Liver (tissue), 9 donors: Measurements from ENCODE around the gene PTPRS. TPM values are rescaled to one million over a fixed set of nuclear protein-coding genes. Genes with fewer than 3 reads are reported as not detected.

Experiments
- DNase-seq: peaks from one replicate; pipeline ENCODE4 v3.0.0-alpha.2; 2017; ENCODE audit warnings: low spot score
- H3K27ac ChIP-seq, 2 donors: one replicate each; pipeline ENCODE4 v1.7.0; 2013; ENCODE audit warnings: inconsistent platforms in 2 of 2, low read length in 2 of 2, control low read depth in 1 of 2, low read depth in 1 of 2, mild to moderate bottlenecking in 1 of 2
- H3K27me3 ChIP-seq, 4 donors: one replicate each; pipeline versions ENCODE4 v1.6.1 to v1.7.0; 2013; ENCODE audit warnings: low read length in 3 of 4, inconsistent platforms in 1 of 4, mild to moderate bottlenecking in 1 of 4, moderate library complexity in 1 of 4; ENCODE audit not compliant: control insufficient read depth in 4 of 4, insufficient read depth in 4 of 4
- H3K36me3 ChIP-seq, 4 donors: one replicate each; pipeline versions ENCODE4 v1.6.1 to v1.7.0; 2013; ENCODE audit warnings: low read length in 3 of 4, mild to moderate bottlenecking in 3 of 4, low read depth in 1 of 4, moderate library complexity in 1 of 4; ENCODE audit not compliant: control insufficient read depth in 4 of 4, insufficient read depth in 3 of 4
- H3K4me1 ChIP-seq, 4 donors: one replicate each; pipeline versions ENCODE4 v1.6.1 to v1.7.0; 2013; ENCODE audit warnings: low read length in 3 of 4, mild to moderate bottlenecking in 3 of 4, moderate library complexity in 1 of 4; ENCODE audit not compliant: control insufficient read depth in 4 of 4, insufficient read depth in 4 of 4
- H3K4me3 ChIP-seq, 3 donors: one replicate each; pipeline versions ENCODE4 v1.6.1 to v1.7.0; 2013; ENCODE audit warnings: low read length in 3 of 3, control low read depth in 1 of 3, low read depth in 1 of 3, mild to moderate bottlenecking in 1 of 3
- H3K9ac ChIP-seq, 2 donors: one replicate each; pipeline ENCODE4 v1.7.0; 2013; ENCODE audit warnings: low read length in 2 of 2, mild to moderate bottlenecking in 2 of 2, moderate library complexity in 2 of 2, control low read depth in 1 of 2, low read depth in 1 of 2
- H3K9me3 ChIP-seq, 4 donors: one replicate each; pipeline versions ENCODE4 v1.6.1 to v1.7.0; 2013; ENCODE audit warnings: low read length in 3 of 4; ENCODE audit not compliant: control insufficient read depth in 4 of 4
- EGR1 ChIP-seq, 2 donors: IDR thresholded peaks; 2 replicates each; pipeline ENCODE4 v1.6.1; 2016 to 2018; ENCODE audit warnings: antibody characterized with exemption in 2 of 2, low read depth in 2 of 2
- FOXA1 ChIP-seq: IDR thresholded peaks from 2 replicates; pipeline ENCODE4 v1.6.1; 2016; ENCODE audit warnings: antibody characterized with exemption
- FOXA2 ChIP-seq: IDR thresholded peaks from 2 replicates; pipeline ENCODE4 v1.6.1; 2016; ENCODE audit warnings: antibody characterized with exemption
- GABPA ChIP-seq, 2 donors: IDR thresholded peaks in 1 of 2; conservative IDR thresholded peaks in 1 of 2; 2 replicates each; pipeline ENCODE4 v1.6.1; 2016; ENCODE audit warnings: antibody characterized with exemption in 2 of 2, mild to moderate bottlenecking in 1 of 2, moderate library complexity in 1 of 2
- HNF4A ChIP-seq, 2 donors: conservative IDR thresholded peaks; 2 replicates each; pipeline ENCODE4 v1.6.1; 2016; ENCODE audit warnings: antibody characterized with exemption in 2 of 2, mild to moderate bottlenecking in 2 of 2
- HNF4G ChIP-seq: IDR thresholded peaks from 2 replicates; pipeline ENCODE4 v1.6.1; 2016; ENCODE audit warnings: antibody characterized with exemption
- JUND ChIP-seq, 2 donors: IDR thresholded peaks; 2 replicates each; pipeline ENCODE4 v1.6.1; 2016; ENCODE audit warnings: antibody characterized with exemption in 2 of 2
- MAX ChIP-seq: IDR thresholded peaks from 2 replicates; pipeline ENCODE4 v1.6.1; 2016; ENCODE audit warnings: antibody characterized with exemption
- NR2F2 ChIP-seq: IDR thresholded peaks from 2 replicates; pipeline ENCODE4 v1.6.1; 2016; ENCODE audit warnings: antibody characterized with exemption
- RAD21 ChIP-seq, 2 donors: IDR thresholded peaks; 2 replicates each; pipeline ENCODE4 v1.6.1; 2016; ENCODE audit warnings: antibody characterized with exemption in 2 of 2, mild to moderate bottlenecking in 2 of 2
- RXRA ChIP-seq, 2 donors: IDR thresholded peaks; 2 replicates each; pipeline ENCODE4 v1.6.1; 2017 to 2018; ENCODE audit warnings: antibody characterized with exemption in 2 of 2, mild to moderate bottlenecking in 1 of 2
- SP1 ChIP-seq: IDR thresholded peaks from 2 replicates; pipeline ENCODE4 v1.6.1; 2018; ENCODE audit warnings: antibody characterized with exemption, mild to moderate bottlenecking
- TAF1 ChIP-seq: conservative IDR thresholded peaks from 2 replicates; pipeline ENCODE4 v1.6.1; 2016; ENCODE audit warnings: antibody characterized with exemption, mild to moderate bottlenecking
- YY1 ChIP-seq: IDR thresholded peaks from 2 replicates; pipeline ENCODE4 v1.6.1; 2016; ENCODE audit warnings: antibody characterized with exemption, mild to moderate bottlenecking
- WGBS: extraction: QIAGEN DNeasy Blood & Tissue Kit; methylation state at CpG from one replicate; pipeline ENCODE4 v1.1.7; 2013; 5-methylcytosine and 5-hydroxymethylcytosine counted together
- polyA plus RNA-seq, 2 donors: library from polyadenylated mRNA; stranded (reverse) in 1 of 2; unstranded in 1 of 2; fragments of 200-250 nt in 1 of 2; fragments of >200 nt in 1 of 2; fragmentation: Nextera tagmentation in 1 of 2; extraction: Ambion mirVana in 1 of 2; gene quantifications; one replicate each; pipeline versions ENCODE4 v1.2.1 to v1.2.3, GENCODE V29; 2013 to 2015
- total RNA-seq, 2 donors: library from RNA; depleted of rRNA; stranded (reverse); fragments of >200 nt; gene quantifications; one replicate each; pipeline ENCODE4 v1.2.3, GENCODE V29; 2014
- TF ChIP-seq, protein P1 (sequence below): IDR thresholded peaks from 2 replicates; pipeline ENCODE4 v1.6.1; 2016; ENCODE audit warnings: antibody characterized with exemption
- TF ChIP-seq, protein P2 (sequence below): IDR thresholded peaks from 2 replicates; pipeline ENCODE4 v1.6.1; 2016; ENCODE audit warnings: antibody characterized with exemption
- TF ChIP-seq, protein P3 (sequence below): fragments of 150-350 bp; IDR thresholded peaks from 2 replicates; pipeline ENCODE4 v1.5.1; 2017; ENCODE audit warnings: improper control_type of control experiment, low read depth, low read length; ENCODE audit not compliant: missing input control
- TF ChIP-seq, protein P4 (sequence below): IDR thresholded peaks from 2 replicates; pipeline ENCODE4 v1.6.1; 2016; ENCODE audit warnings: antibody characterized with exemption, mild to moderate bottlenecking
- donor health status: healthy.
- donor health status: healthy.
- donor health status: healthy.
- donor health status: healthy.
- donor health status: healthy.

The PTPRS gene
- total and polyA plus RNA-seq, 4 donors = 1.3 to 49.7 (median 20.2) TPM

DNA sequence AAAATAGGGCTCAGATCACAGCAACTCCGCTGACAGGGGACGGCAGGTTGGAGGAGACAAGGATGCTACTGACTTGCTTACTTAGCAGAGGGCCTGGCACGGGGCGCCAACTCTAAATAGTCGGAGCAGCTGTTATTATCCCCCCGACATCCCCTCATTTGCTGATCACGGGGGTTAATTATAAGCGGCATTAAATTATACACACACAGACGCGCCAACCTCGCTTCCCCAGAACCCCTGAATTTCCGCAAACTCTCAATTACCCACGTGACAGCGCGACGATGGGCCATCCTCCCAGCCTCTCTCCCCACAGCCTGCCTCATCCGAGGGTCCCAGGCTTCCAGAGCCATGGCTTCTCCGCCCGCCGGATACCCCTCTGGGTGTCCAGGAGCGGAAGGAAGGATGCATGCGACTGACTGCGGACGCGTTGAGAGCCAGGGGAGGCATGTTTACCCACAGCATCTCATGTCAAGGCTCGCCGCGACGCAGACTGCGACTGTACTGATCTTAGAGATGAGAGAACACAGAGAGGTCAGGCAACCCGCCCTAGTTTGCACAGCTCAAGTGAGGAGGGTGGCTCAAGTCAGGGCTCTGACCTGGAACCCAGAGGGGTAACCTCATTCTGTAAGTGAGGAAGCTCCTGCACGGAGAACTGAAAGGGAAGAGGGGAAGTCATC lies 5.7 kb downstream of the PTPRS start:
- no peak for DNase-seq
- no peak overlapping the region for H3K9ac ChIP-seq
- H3K4me1 ChIP-seq = peaks cover 0 to 6% (median under 1%) of the 10 kb centered on the region in 4 donors
- H3K36me3 ChIP-seq = no peaks in the 10 kb centered on the region
- no peak overlapping the region for H3K27ac ChIP-seq
- 86% methylated on average over 32 of the region's 32 CpGs for WGBS
- no peak overlapping the region for H3K4me3 ChIP-seq
- peaks cover 0 to 10% (median 5%) of the 10 kb centered on the region in 4 donors for H3K27me3 ChIP-seq
- H3K9me3 ChIP-seq = no peaks in the 10 kb centered on the region
- no peak for TF ChIP-seq HNF4G
- TF ChIP-seq GABPA (IDR thresholded peaks at IDR 0.05 in 1 of 2, conservative IDR thresholded peaks at IDR 0.05 in 1 of 2) = no peak
- TF ChIP-seq EGR1 (IDR thresholded peaks at IDR 0.05; ENCODE audit: low read depth in 2 of 2) = no peak
- no peak for TF ChIP-seq FOXA2
- no peak for TF ChIP-seq HNF4A (conservative IDR thresholded peaks at IDR 0.05)
- no peak for TF ChIP-seq JUND (IDR thresholded peaks at IDR 0.05)
- no peak for TF ChIP-seq TAF1
- no peak for TF ChIP-seq FOXA1
- TF ChIP-seq, protein P1, sequence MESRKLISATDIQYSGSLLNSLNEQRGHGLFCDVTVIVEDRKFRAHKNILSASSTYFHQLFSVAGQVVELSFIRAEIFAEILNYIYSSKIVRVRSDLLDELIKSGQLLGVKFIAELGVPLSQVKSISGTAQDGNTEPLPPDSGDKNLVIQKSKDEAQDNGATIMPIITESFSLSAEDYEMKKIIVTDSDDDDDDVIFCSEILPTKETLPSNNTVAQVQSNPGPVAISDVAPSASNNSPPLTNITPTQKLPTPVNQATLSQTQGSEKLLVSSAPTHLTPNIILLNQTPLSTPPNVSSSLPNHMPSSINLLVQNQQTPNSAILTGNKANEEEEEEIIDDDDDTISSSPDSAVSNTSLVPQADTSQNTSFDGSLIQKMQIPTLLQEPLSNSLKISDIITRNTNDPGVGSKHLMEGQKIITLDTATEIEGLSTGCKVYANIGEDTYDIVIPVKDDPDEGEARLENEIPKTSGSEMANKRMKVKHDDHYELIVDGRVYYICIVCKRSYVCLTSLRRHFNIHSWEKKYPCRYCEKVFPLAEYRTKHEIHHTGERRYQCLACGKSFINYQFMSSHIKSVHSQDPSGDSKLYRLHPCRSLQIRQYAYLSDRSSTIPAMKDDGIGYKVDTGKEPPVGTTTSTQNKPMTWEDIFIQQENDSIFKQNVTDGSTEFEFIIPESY = no peak
- TF ChIP-seq SP1 = no peak
- TF ChIP-seq, protein P2, sequence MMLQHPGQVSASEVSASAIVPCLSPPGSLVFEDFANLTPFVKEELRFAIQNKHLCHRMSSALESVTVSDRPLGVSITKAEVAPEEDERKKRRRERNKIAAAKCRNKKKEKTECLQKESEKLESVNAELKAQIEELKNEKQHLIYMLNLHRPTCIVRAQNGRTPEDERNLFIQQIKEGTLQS = no peak
- TF ChIP-seq, protein P3, sequence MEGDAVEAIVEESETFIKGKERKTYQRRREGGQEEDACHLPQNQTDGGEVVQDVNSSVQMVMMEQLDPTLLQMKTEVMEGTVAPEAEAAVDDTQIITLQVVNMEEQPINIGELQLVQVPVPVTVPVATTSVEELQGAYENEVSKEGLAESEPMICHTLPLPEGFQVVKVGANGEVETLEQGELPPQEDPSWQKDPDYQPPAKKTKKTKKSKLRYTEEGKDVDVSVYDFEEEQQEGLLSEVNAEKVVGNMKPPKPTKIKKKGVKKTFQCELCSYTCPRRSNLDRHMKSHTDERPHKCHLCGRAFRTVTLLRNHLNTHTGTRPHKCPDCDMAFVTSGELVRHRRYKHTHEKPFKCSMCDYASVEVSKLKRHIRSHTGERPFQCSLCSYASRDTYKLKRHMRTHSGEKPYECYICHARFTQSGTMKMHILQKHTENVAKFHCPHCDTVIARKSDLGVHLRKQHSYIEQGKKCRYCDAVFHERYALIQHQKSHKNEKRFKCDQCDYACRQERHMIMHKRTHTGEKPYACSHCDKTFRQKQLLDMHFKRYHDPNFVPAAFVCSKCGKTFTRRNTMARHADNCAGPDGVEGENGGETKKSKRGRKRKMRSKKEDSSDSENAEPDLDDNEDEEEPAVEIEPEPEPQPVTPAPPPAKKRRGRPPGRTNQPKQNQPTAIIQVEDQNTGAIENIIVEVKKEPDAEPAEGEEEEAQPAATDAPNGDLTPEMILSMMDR = no peak
- TF ChIP-seq NR2F2 = no peak
- TF ChIP-seq RXRA (IDR thresholded peaks at IDR 0.05) = no peak
- no peak for TF ChIP-seq MAX
- TF ChIP-seq, protein P4, sequence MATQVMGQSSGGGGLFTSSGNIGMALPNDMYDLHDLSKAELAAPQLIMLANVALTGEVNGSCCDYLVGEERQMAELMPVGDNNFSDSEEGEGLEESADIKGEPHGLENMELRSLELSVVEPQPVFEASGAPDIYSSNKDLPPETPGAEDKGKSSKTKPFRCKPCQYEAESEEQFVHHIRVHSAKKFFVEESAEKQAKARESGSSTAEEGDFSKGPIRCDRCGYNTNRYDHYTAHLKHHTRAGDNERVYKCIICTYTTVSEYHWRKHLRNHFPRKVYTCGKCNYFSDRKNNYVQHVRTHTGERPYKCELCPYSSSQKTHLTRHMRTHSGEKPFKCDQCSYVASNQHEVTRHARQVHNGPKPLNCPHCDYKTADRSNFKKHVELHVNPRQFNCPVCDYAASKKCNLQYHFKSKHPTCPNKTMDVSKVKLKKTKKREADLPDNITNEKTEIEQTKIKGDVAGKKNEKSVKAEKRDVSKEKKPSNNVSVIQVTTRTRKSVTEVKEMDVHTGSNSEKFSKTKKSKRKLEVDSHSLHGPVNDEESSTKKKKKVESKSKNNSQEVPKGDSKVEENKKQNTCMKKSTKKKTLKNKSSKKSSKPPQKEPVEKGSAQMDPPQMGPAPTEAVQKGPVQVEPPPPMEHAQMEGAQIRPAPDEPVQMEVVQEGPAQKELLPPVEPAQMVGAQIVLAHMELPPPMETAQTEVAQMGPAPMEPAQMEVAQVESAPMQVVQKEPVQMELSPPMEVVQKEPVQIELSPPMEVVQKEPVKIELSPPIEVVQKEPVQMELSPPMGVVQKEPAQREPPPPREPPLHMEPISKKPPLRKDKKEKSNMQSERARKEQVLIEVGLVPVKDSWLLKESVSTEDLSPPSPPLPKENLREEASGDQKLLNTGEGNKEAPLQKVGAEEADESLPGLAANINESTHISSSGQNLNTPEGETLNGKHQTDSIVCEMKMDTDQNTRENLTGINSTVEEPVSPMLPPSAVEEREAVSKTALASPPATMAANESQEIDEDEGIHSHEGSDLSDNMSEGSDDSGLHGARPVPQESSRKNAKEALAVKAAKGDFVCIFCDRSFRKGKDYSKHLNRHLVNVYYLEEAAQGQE = no peak
- TF ChIP-seq YY1 = no peak
- TF ChIP-seq RAD21 (IDR thresholded peaks at IDR 0.05) = no peak
